ENCODE data around the gene MTFMT. TPM values are rescaled to one million over a fixed set of nuclear protein-coding genes. Genes with fewer than 3 reads are reported as not detected.

The MTFMT gene
- total and polyA plus RNA-seq, 2 of the 13 experiments (the other 11 are each of a cell fraction or from before 2014, with no cell fraction given), result 9.9 to 23.2 TPM

- TF ChIP-seq TRAFD1 (CRISPR knock-in tag; IDR thresholded peaks at IDR 0.05; ENCODE audit: borderline replicate concordance), result no peak
- no peak for TF ChIP-seq TEF (CRISPR knock-in tag; IDR thresholded peaks at IDR 0.05)
- no peak for TF ChIP-seq ZNF33A (CRISPR knock-in tag; IDR thresholded peaks at IDR 0.05; ENCODE audit: borderline replicate concordance)
- TF ChIP-seq ZNF7 (CRISPR knock-in tag; IDR thresholded peaks at IDR 0.05), result no peak
Measured at GRCh38 chr15:65052956-65053355, 23.5 kb upstream of the MTFMT start (continued).

GRCh38 chr15:65051266-65051665 is 21.8 kb upstream of the MTFMT start:
- no peak for FAIRE-seq
- intact Hi-C loops (cut with micrococcal nuclease; ENCODE audit: unreplicated experiment), result loop anchor here (5.0 to 10.0 kb wide), 2 partner anchors 59 to 244 kb away; partner anchors contain the start of gene RNU5A-1
- TF ChIP-seq ZNF30 (CRISPR knock-in tag; IDR thresholded peaks at IDR 0.05), result no peak
- no peak for TF ChIP-seq ZFP36L2 (CRISPR knock-in tag; IDR thresholded peaks at IDR 0.05)
- no peak for TF ChIP-seq SAP130 (CRISPR knock-in tag; IDR thresholded peaks at IDR 0.05; ENCODE audit: low read depth)
- TF ChIP-seq TFDP2 (CRISPR knock-in tag; IDR thresholded peaks at IDR 0.05), result no peak
- TF ChIP-seq ZNF550 (CRISPR knock-in tag; IDR thresholded peaks at IDR 0.05; ENCODE audit: borderline replicate concordance), result no peak
- no peak for TF ChIP-seq ZNF367 (CRISPR knock-in tag; IDR thresholded peaks at IDR 0.05; ENCODE audit: borderline replicate concordance)
- TF ChIP-seq RNF219 (CRISPR knock-in tag; IDR thresholded peaks at IDR 0.05), result no peak
- no peak for TF ChIP-seq GTF2F1 (IDR thresholded peaks at IDR 0.05; ENCODE audit: low read length)
- no peak for TF ChIP-seq ZEB1 (IDR thresholded peaks at IDR 0.05; ENCODE audit: insufficient replicate concordance, low read depth)

More at GRCh38 chr15:65051266-65051665, 21.8 kb upstream of the MTFMT start:
- ATAC-seq, result no peak
- no peak for DNase-seq (ENCODE audit: low spot score)
- Histone ChIP-seq H3K36me3 (replicated peaks in 1 of 2; ENCODE audit: control insufficient read depth in 1 of 2, insufficient read depth in 2 of 2, low read length in 2 of 2) (no peaks in the 10 kb centered on the region), H2AFZ (ENCODE audit: low read length) (no peak overlapping the region), H3K9me3 (ENCODE audit: low read length) (no peaks in the 10 kb centered on the region), H3K4me2 (ENCODE audit: low read depth, low read length) (no peak overlapping the region), H3K4me1 (ENCODE audit: insufficient read depth, low read length) (peaks cover 64% of the 10 kb centered on the region), H3K9ac (ENCODE audit: insufficient read depth, low read depth, low read length) (no peak overlapping the region), H3K27me3 (ENCODE audit: control insufficient read depth in 1 of 2, insufficient read depth in 2 of 2, low read length in 2 of 2) (no peaks in the 10 kb centered on the region), H3K27ac (ENCODE audit: extremely low read length, insufficient read depth, low read length) (no peak overlapping the region), H4K20me1 (ENCODE audit: insufficient read depth, low read length) (no peaks in the 10 kb centered on the region), H3K4me3 (replicated peaks in 1 of 3; ENCODE audit: insufficient read depth in 1 of 3, low read depth in 2 of 3, low read length in 3 of 3) (no peak overlapping the region), H3K79me2 (ENCODE audit: insufficient read depth, low read length) (no peaks in the 10 kb centered on the region)
- no TSS peak for BruUV-seq (replicated peaks)
- WGBS (ENCODE audit: low lambda C conversion rate), result 90% methylated on average over 2 of the region's 2 CpGs
- in situ Hi-C loops (cut with HindIII; ENCODE audit: extremely low pct_ligation_motif_present, low pct_unique_long_range_greater_than_20kb), result loop anchor here (5.0 kb wide), 1 partner anchor 36 kb away; no protein-coding TSS in a partner anchor
- ChIA-PET CTCF (ENCODE audit: low intra/inter-chr PET ratio, low total read pairs) (interaction anchor here (0.7 kb wide), 2 partner anchors 18 kb away, joined by 3 read pairs; no protein-coding TSS in a partner anchor), POLR2A (interaction anchor here (1.5 kb wide), 1 partner anchor 249 kb away, joined by 4 read pairs; no protein-coding TSS in a partner anchor)
